Mesendoderm (in vitro differentiated cells): ENCODE data around the gene VAV3. TPM values are rescaled to one million over a fixed set of nuclear protein-coding genes. Genes with fewer than 3 reads are reported as not detected.

Source experiments
- DNase-seq: peaks from one replicate; pipeline ENCODE4 v3.0.0; 2013
- H2AK5ac ChIP-seq: 2 replicates; pipeline ENCODE4 v1.6.1; 2013; ENCODE audit warnings: low read length, inconsistent platforms
- H2BK120ac ChIP-seq: 2 replicates; pipeline ENCODE4 v1.6.1; 2013; ENCODE audit warnings: low read depth, mild to moderate bottlenecking, low read length, moderate library complexity, mixed read lengths
- H2BK15ac ChIP-seq: replicated peaks from 2 replicates; pipeline ENCODE4 v1.6.1; 2013; ENCODE audit warnings: low read depth, mild to moderate bottlenecking, moderate library complexity
- H2BK5ac ChIP-seq: 2 replicates; pipeline ENCODE4 v1.6.1; 2013; ENCODE audit warnings: low read length, inconsistent platforms
- H3K18ac ChIP-seq: 2 replicates; pipeline ENCODE4 v1.6.1; 2013; ENCODE audit warnings: mild to moderate bottlenecking, low read length, mixed read lengths
- H3K23ac ChIP-seq: one replicate; pipeline ENCODE4 v1.6.1; 2013; ENCODE audit warnings: low read length
- H3K27ac ChIP-seq: 2 replicates; pipeline ENCODE4 v1.5.1; 2013; ENCODE audit warnings: low read depth, mild to moderate bottlenecking, inconsistent platforms, low read length, moderate library complexity
- H3K27me3 ChIP-seq: 2 replicates; pipeline ENCODE4 v1.6.1; 2013; ENCODE audit warnings: low read length, control low read depth, mild to moderate bottlenecking, inconsistent platforms; ENCODE audit not compliant: insufficient read depth, poor library complexity
- H3K36me3 ChIP-seq: 2 replicates; pipeline ENCODE4 v1.6.1; 2013; ENCODE audit warnings: low read length, inconsistent platforms; ENCODE audit not compliant: control insufficient read depth, insufficient read depth
- H3K4ac ChIP-seq: one replicate; pipeline ENCODE4 v1.6.1; 2013; ENCODE audit warnings: low read depth, mild to moderate bottlenecking, low read length, moderate library complexity
- H3K4me1 ChIP-seq: 2 replicates; pipeline ENCODE4 v1.6.1; 2013; ENCODE audit warnings: low read depth, low read length, inconsistent platforms; ENCODE audit not compliant: control insufficient read depth
- H3K4me2 ChIP-seq: 2 replicates; pipeline ENCODE4 v1.6.1; 2013; ENCODE audit warnings: low read length
- H3K4me3 ChIP-seq: 2 replicates; pipeline ENCODE4 v1.5.1; 2013; ENCODE audit warnings: mild to moderate bottlenecking, low read length
- H3K56ac ChIP-seq: one replicate; pipeline ENCODE4 v1.6.1; 2013; ENCODE audit warnings: low read length
- H3K79me1 ChIP-seq: 2 replicates; pipeline ENCODE4 v1.6.1; 2013; ENCODE audit warnings: low read length, inconsistent platforms
- H3K79me2 ChIP-seq: 2 replicates; pipeline ENCODE4 v1.6.1; 2013; ENCODE audit warnings: mild to moderate bottlenecking, low read length; ENCODE audit not compliant: control insufficient read depth, insufficient read depth
- H3K9ac ChIP-seq: 2 replicates; pipeline ENCODE4 v1.6.1; 2013; ENCODE audit warnings: low read length, inconsistent platforms
- H4K5ac ChIP-seq: one replicate; pipeline ENCODE4 v1.6.1; 2013; ENCODE audit warnings: low read length
- H4K8ac ChIP-seq: one replicate; pipeline ENCODE4 v1.6.1; 2013; ENCODE audit warnings: low read depth, mild to moderate bottlenecking, control low read depth, low read length, moderate library complexity
- WGBS: extraction: QIAGEN DNeasy Blood & Tissue Kit; methylation state at CpG from one replicate; pipeline ENCODE4 v1.1.7; 2013; ENCODE audit warnings: low lambda C conversion rate, missing lambda C conversion rate; ENCODE audit not compliant: insufficient coverage; ENCODE audit errors: extremely low coverage; 5-methylcytosine and 5-hydroxymethylcytosine counted together
- polyA plus RNA-seq, 2 experiments: library from polyadenylated mRNA; stranded (reverse); fragments of 200-250 nt; gene quantifications; one replicate each; pipeline ENCODE4 v1.2.3, GENCODE V29; 2013

The VAV3 gene
- polyA plus RNA-seq (2013, experiment 1 of 2): 4.8 TPM
- 4.6 TPM for polyA plus RNA-seq (2013, experiment 2 of 2)

GRCh38 chr1:107965110-107965991 lies at the start of gene VAV3:
VAV3 (minus strand) TSS chr1:107965180; CDS start chr1:107964869, 311 bp downstream.
- DNase-seq: peak; percentile 94
- Histone ChIP-seq H3K4ac (no peak within 1 kb of the TSS), H3K9ac (peak within 1 kb of the TSS; percentile 70), H3K27ac (no peak within 1 kb of the TSS), H3K4me2 (peak within 1 kb of the TSS; percentile 99), H2BK15ac (no peak within 1 kb of the TSS), H4K8ac (peak within 1 kb of the TSS; percentile 7), H3K4me3 (peak within 1 kb of the TSS; percentile 70), H2AK5ac (no peak within 1 kb of the TSS), H2BK120ac (no peak within 1 kb of the TSS), H3K27me3 (no peaks in the 10 kb centered on the region), H3K36me3 (no peaks in the 10 kb centered on the region), H3K23ac (no peak within 1 kb of the TSS), H2BK5ac (no peak within 1 kb of the TSS), H3K18ac (peak within 1 kb of the TSS; percentile 56), H3K4me1 (peaks cover 6% of the 10 kb centered on the region), H4K5ac (no peak within 1 kb of the TSS), H3K79me1 (peaks cover 3% of the 10 kb centered on the region), H3K79me2 (no peaks in the 10 kb centered on the region), H3K56ac (peak within 1 kb of the TSS; percentile 88)
- no CpG with 5 or more reads among the region's 73 CpGs for WGBS

GRCh38 chr1:108012553-108012952 lies 47.6 kb upstream of the VAV3 start:
- no peak overlapping the region for H2BK15ac ChIP-seq
- no peak overlapping the region for H3K4ac ChIP-seq
- H3K56ac ChIP-seq: no peak overlapping the region
- no peak overlapping the region for H2BK120ac ChIP-seq
- H3K4me2 ChIP-seq: no peak overlapping the region
- no peak overlapping the region for H2BK5ac ChIP-seq
- H3K27ac ChIP-seq: no peak overlapping the region
- no peak overlapping the region for H4K5ac ChIP-seq
- H3K36me3 ChIP-seq: no peaks in the 10 kb centered on the region
- no peak overlapping the region for H3K23ac ChIP-seq
- H2AK5ac ChIP-seq: no peak overlapping the region
- H3K79me2 ChIP-seq: no peaks in the 10 kb centered on the region
- H3K27me3 ChIP-seq: no peaks in the 10 kb centered on the region
- DNase-seq: no peak
- H3K79me1 ChIP-seq: no peaks in the 10 kb centered on the region
- no peak overlapping the region for H3K4me3 ChIP-seq
- no peak overlapping the region for H4K8ac ChIP-seq
- H3K9ac ChIP-seq: no peak overlapping the region
- H3K4me1 ChIP-seq: peaks cover 4% of the 10 kb centered on the region
- no peak overlapping the region for H3K18ac ChIP-seq

- H3K56ac ChIP-seq: no peak overlapping the region
- H3K79me2 ChIP-seq: no peaks in the 10 kb centered on the region
- H3K9ac ChIP-seq: no peak overlapping the region
- H3K27ac ChIP-seq: no peak overlapping the region
- H2AK5ac ChIP-seq: no peak overlapping the region
- H3K4me3 ChIP-seq: no peak overlapping the region
- H4K8ac ChIP-seq: no peak overlapping the region
- no peak overlapping the region for H3K4me2 ChIP-seq
- no peak overlapping the region for H2BK15ac ChIP-seq
- H4K5ac ChIP-seq: no peak overlapping the region
- no peak overlapping the region for H2BK5ac ChIP-seq
- no peak for DNase-seq
- H3K18ac ChIP-seq: no peak overlapping the region
- no peaks in the 10 kb centered on the region for H3K36me3 ChIP-seq
- no CpG with 5 or more reads among the region's 6 CpGs for WGBS
- no peak overlapping the region for H3K4ac ChIP-seq
- H3K4me1 ChIP-seq: no peaks in the 10 kb centered on the region
- H3K23ac ChIP-seq: no peak overlapping the region
- H3K27me3 ChIP-seq: no peaks in the 10 kb centered on the region
- no peak overlapping the region for H2BK120ac ChIP-seq
- H3K79me1 ChIP-seq: no peaks in the 10 kb centered on the region
Measured at GRCh38 chr1:108011295-108011694, 46.3 kb upstream of the VAV3 start.

- no CpG with 5 or more reads among the region's 4 CpGs for WGBS
- no peak overlapping the region for H3K23ac ChIP-seq
Measured at GRCh38 chr1:108010581-108010980, 45.6 kb upstream of the VAV3 start.

GRCh38 chr1:108009603-108010195 lies 44.7 kb upstream of the VAV3 start:
- DNase-seq: no peak
- Histone ChIP-seq H3K56ac (no peak overlapping the region), H2BK120ac (no peak overlapping the region), H3K79me2 (no peaks in the 10 kb centered on the region), H3K4me1 (no peaks in the 10 kb centered on the region), H3K27ac (no peak overlapping the region), H2AK5ac (no peak overlapping the region), H3K4me2 (no peak overlapping the region), H3K27me3 (no peaks in the 10 kb centered on the region), H3K18ac (no peak overlapping the region), H4K8ac (no peak overlapping the region), H2BK15ac (no peak overlapping the region), H3K4ac (no peak overlapping the region), H2BK5ac (no peak overlapping the region), H3K23ac (no peak overlapping the region), H3K79me1 (no peaks in the 10 kb centered on the region), H3K9ac (no peak overlapping the region), H3K36me3 (no peaks in the 10 kb centered on the region), H4K5ac (no peak overlapping the region), H3K4me3 (no peak overlapping the region)

More at GRCh38 chr1:108010581-108010980, 45.6 kb upstream of the VAV3 start:
- Histone ChIP-seq H3K4me2 (no peak overlapping the region), H2AK5ac (no peak overlapping the region), H4K8ac (no peak overlapping the region), H3K27me3 (no peaks in the 10 kb centered on the region), H3K27ac (no peak overlapping the region), H2BK5ac (no peak overlapping the region), H3K79me1 (no peaks in the 10 kb centered on the region), H3K79me2 (no peaks in the 10 kb centered on the region), H4K5ac (no peak overlapping the region), H3K4me3 (no peak overlapping the region), H3K18ac (no peak overlapping the region), H2BK120ac (no peak overlapping the region), H3K9ac (no peak overlapping the region), H3K4me1 (no peaks in the 10 kb centered on the region), H2BK15ac (no peak overlapping the region), H3K36me3 (no peaks in the 10 kb centered on the region), H3K56ac (no peak overlapping the region), H3K4ac (no peak overlapping the region)
- no peak for DNase-seq
